Measurements from ENCODE around the gene SMYD3.

The SMYD3 gene

GRCh38 chr1:246145900-246146299 is 361.2 kb downstream of the SMYD3 start:
- TF ChIP-seq GATA1 (IDR thresholded peaks at IDR 0.05; ENCODE audit: low read depth, low read length) = no peak
- no peak for TF ChIP-seq POLR2A (IDR thresholded peaks at IDR 0.05; ENCODE audit: low read length)
- no peak for DNase-seq

DNA sequence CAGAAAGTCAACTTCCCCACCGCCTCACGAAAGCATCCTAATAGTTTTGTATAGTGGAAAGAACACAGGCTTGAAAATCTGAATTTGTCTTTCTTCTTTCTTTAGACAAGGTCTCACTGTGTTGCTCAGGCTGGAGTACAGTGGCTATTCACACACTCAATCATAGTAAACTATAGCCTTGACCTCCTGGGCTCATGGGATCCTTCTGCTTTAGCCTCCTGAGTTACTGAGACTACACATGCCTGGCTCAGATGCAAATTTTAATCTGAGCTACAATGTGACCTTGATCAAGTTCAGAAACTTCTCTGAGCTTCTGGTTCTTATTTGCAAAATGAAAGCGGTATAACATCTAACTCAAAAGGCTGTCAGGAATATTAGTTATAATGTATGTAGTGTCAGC is 362.1 kb downstream of the SMYD3 start:
- TF ChIP-seq POLR2A (IDR thresholded peaks at IDR 0.05; ENCODE audit: low read length) = no peak
- TF ChIP-seq GATA1 (IDR thresholded peaks at IDR 0.05; ENCODE audit: low read depth, low read length) = no peak
- no peak for DNase-seq

DNA sequence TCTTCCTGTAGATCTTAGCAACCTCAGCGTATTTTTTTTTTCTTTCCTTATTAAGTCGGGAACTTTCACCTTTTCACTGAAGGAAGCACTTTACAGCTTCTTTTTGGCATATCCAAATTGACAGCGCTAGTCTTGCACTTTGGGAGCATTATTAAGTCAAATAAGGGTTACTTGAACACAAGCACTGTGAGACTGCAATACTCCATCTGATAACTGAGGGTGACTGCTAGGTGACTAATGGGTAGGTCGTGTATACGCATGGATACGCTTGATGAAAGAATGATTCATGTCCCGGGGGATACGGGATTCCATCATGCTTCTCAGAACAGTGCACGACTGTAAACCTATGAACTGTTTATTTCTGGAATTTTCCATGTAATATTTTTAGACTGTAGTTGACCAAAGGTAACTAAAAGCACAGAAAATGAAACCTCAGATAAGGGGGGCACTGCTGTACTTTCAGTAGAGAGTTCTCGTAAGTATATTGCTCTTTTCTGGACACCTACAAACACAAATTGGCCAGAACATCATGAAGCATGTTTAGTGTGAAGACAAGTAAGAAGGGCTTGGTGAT is 364.7 kb downstream of the SMYD3 start:
- DNase-seq = peak; percentile 32 to 68
- TF ChIP-seq GATA1 (IDR thresholded peaks at IDR 0.05; ENCODE audit: low read depth, low read length) = no peak
- no peak for TF ChIP-seq POLR2A (IDR thresholded peaks at IDR 0.05; ENCODE audit: low read length)

DNA sequence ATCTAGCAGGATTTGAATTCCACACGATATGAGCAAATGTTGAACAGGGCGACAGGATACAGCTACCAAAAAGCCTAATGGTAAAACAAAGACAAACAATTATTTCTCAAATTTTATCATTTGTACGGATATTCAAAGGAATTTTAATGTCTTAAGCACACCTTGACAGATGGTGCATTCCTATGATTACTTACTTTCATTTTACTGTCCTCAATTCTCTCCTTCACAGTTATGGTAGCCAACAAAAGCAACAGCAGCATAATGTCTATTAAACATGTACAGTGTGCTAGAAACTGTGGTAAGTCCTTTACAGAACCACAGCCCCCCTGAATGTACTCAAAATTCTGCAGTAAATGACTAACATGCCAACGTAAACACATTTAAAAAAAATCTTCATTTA is 365.8 kb downstream of the SMYD3 start:
- TF ChIP-seq GATA1 (IDR thresholded peaks at IDR 0.05; ENCODE audit: low read depth, low read length) (no peak), POLR2A (IDR thresholded peaks at IDR 0.05; ENCODE audit: low read length) (no peak)
- DNase-seq = no peak

DNA sequence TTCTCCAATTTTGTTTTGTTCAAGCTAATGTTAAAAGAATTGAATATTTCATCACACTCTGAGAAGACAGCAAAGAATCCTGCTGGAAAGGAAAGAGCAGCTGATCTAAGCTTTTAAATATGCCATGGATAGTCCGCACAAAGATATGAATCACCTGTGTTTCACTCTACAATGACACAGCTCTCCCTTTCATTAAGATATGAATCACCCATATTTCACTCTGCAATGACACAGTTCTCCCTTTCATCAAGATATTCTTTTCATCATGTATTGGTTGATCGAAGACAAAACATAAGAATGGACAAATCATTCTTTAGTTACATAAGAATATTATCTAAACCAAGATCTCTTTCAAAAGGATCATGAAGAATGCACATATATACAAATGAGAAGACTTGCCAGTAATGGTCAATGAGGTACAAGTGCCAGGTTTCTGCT is 367.3 kb downstream of the SMYD3 start:
- peak in 1 of 2 experiments; percentile 4 for DNase-seq
- TF ChIP-seq GATA1 (IDR thresholded peaks at IDR 0.05; ENCODE audit: low read depth, low read length) (no peak), POLR2A (IDR thresholded peaks at IDR 0.05; ENCODE audit: low read length) (no peak)

DNA sequence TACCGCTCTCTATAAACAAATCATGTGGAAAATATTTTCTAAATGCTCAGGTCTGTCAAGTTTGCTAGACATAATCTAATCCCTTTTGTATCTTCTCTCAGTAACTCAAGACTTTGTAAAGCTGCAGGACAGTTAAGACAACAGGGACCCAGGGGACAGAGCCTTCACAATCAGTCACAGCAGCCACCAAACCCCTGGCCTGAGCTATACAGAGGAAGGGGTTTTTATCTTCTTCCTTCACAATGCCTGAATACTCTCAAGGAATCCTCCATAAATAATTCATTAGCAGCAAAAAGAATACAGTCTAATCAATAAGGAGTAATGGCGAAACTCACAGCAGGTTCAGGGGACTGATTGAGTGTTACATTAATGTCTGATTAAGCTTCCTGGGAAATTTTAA is 368.3 kb downstream of the SMYD3 start:
- no peak for DNase-seq
- no peak for TF ChIP-seq GATA1 (IDR thresholded peaks at IDR 0.05; ENCODE audit: low read depth, low read length)
- TF ChIP-seq POLR2A (IDR thresholded peaks at IDR 0.05; ENCODE audit: low read length) = no peak

DNA sequence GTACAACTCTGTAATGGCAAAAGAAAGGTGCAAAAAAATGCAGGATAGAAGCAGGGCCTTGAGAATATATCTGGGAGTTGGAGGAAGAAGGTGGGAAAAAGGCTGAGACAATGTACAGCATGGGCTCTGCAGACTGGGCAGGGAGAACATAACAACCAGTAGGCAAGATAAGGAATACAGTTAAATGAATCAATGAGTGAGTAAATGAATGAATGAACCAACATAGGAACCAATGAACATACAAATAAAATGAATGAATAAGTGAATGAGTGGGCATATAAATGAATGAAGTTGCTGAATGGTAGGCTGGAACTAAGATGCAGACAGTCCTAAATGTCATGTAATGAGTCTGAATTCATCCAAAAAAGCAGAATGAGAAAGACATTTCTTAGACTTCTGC is 370.6 kb downstream of the SMYD3 start:
- no peak for TF ChIP-seq GATA1 (IDR thresholded peaks at IDR 0.05; ENCODE audit: low read depth, low read length)
- TF ChIP-seq POLR2A (IDR thresholded peaks at IDR 0.05; ENCODE audit: low read length) = no peak
- DNase-seq = no peak

DNA sequence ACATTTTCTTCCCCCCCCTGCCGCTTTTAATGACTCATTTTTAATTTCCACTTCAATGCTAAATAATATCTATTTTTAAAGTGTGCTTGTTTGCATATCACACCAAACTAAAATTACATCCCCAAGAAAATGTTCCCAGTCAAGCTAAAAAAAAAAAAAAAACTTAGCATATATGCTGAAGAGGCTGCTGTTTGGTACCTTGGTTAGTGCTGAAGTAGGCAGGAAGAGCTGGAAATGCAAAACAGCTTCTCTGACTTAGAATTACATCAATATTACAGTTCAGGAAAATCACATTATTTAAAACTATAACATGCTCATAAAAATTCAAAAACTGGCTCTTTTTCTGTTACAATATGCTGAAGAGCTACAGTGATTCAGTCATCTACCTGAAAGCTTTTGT is 372.3 kb downstream of the SMYD3 start:
- DNase-seq = no peak
- no peak for TF ChIP-seq GATA1 (IDR thresholded peaks at IDR 0.05; ENCODE audit: low read depth, low read length)
- no peak for TF ChIP-seq POLR2A (IDR thresholded peaks at IDR 0.05; ENCODE audit: low read length)

- no peak for DNase-seq
- TF ChIP-seq GATA1 (IDR thresholded peaks at IDR 0.05; ENCODE audit: low read depth, low read length) (no peak), POLR2A (IDR thresholded peaks at IDR 0.05; ENCODE audit: low read length) (no peak)
Observed at GRCh38 chr1:246131095-246131494, 376.0 kb downstream of the SMYD3 start.

DNA sequence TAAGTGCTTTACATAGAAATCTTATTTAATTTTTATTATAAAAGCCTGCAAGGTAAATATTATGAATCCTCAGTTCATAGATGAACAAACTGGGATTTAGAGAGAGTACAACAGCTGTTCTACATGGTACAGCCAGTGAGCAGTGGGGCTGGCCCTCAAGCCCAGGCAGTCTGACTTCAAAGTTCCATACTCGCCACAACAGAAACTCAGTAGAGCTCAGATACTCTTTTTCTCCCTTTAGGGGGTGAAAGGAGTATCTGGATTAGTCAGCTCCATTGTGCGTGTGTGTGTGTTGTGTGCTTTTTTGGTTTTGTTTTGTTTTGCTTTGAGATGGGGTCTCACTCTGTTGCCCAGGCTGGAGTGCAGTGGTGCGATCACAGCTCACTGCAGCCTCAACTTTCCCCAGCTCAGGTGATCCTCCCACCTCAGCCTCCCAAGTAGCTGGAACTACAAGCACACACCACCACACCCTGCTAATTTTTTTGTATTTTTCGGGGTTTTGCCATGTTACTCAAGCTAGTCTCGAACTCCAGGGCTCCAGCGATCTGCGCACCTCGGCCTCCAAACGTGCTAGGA is 378.5 kb downstream of the SMYD3 start:
- no peak for TF ChIP-seq POLR2A (IDR thresholded peaks at IDR 0.05; ENCODE audit: low read length)
- TF ChIP-seq GATA1 (IDR thresholded peaks at IDR 0.05; ENCODE audit: low read depth, low read length) = no peak
- DNase-seq = no peak

DNA sequence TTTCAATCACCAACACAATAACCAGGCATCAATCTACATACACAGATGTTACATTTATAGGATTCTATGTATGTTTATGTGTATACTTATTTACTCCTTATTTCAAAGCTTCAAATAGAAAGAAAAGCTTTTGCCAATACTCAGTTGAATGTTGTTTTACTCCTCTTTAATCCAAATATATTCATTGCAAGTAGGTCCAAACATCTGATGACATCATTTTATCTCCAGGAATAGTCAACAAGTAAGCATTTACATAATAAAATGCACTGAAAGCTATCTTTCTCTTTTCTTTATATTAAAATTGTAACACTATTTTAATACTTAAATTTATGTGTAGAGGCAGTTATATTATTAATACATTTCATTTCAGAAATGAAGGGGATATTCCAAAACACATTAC is 380.5 kb downstream of the SMYD3 start:
- TF ChIP-seq POLR2A (IDR thresholded peaks at IDR 0.05; ENCODE audit: low read length) (no peak), GATA1 (IDR thresholded peaks at IDR 0.05; ENCODE audit: low read depth, low read length) (no peak)
- no peak for DNase-seq

DNA sequence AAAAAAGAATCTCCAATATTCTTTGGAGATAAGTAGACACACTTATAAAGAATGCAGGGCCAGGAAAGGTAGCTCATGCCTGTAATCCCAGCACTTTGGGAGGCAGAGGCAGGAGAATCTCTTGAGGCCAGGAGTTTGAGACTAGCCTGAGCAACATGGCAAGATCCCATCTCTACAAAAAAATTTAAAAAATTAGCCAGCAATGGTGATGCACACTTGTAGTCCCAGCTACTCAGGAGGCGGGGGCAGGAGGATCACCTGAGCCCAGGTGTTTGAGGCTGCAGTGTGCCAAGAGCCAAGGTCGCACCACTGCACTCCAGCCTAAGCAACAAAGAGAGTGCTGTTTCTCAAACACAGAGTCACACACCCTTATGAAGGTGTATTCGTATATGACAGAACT is 385.0 kb downstream of the SMYD3 start:
- TF ChIP-seq GATA1 (IDR thresholded peaks at IDR 0.05; ENCODE audit: low read depth, low read length) (no peak), POLR2A (IDR thresholded peaks at IDR 0.05; ENCODE audit: low read length) (no peak)
- no peak for DNase-seq

DNA sequence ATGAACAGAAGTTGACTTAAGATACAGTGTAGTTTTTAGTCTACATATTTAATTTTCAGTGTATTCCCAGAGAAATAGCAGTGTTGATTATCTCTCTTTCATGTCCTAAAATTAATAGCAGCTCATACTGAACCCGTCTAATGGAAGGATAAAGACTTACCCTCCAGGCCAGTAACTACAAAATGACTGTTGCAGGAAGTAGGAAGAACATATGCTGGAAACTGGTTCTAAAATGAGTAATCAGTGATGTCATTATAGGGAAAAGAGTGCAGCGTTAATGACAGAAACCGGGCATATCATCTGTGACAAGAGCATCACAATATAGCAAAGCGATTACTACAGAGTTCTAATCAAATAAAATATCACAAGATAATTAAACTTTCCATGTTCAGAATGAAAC is 385.5 kb downstream of the SMYD3 start:
- TF ChIP-seq GATA1 (IDR thresholded peaks at IDR 0.05; ENCODE audit: low read depth, low read length) = no peak
- no peak for TF ChIP-seq POLR2A (IDR thresholded peaks at IDR 0.05; ENCODE audit: low read length)
- DNase-seq = no peak

- TF ChIP-seq GATA1 (IDR thresholded peaks at IDR 0.05; ENCODE audit: low read depth, low read length) = no peak
- TF ChIP-seq POLR2A (IDR thresholded peaks at IDR 0.05; ENCODE audit: low read length) = no peak
- DNase-seq = peak; percentile 57 to 58
Observed at GRCh38 chr1:246117066-246117791, 389.9 kb downstream of the SMYD3 start.

- no peak for DNase-seq
- TF ChIP-seq GATA1 (IDR thresholded peaks at IDR 0.05; ENCODE audit: low read depth, low read length) (no peak), POLR2A (IDR thresholded peaks at IDR 0.05; ENCODE audit: low read length) (no peak)
Observed at GRCh38 chr1:246114369-246114768, 392.7 kb downstream of the SMYD3 start.
